ENCODE measurements around the gene PLEKHG4B. TPM values are rescaled to one million over a fixed set of nuclear protein-coding genes. Genes with fewer than 3 reads are reported as not detected.

The PLEKHG4B gene
- total RNA-seq, 1 experiment from 2014 or later: 0.28 TPM

GRCh38 chr5:199950-200645 is 108.1 kb downstream of the PLEKHG4B start:
- BruUV-seq (replicated peaks): no TSS peak
- TF ChIP-seq, protein P1, sequence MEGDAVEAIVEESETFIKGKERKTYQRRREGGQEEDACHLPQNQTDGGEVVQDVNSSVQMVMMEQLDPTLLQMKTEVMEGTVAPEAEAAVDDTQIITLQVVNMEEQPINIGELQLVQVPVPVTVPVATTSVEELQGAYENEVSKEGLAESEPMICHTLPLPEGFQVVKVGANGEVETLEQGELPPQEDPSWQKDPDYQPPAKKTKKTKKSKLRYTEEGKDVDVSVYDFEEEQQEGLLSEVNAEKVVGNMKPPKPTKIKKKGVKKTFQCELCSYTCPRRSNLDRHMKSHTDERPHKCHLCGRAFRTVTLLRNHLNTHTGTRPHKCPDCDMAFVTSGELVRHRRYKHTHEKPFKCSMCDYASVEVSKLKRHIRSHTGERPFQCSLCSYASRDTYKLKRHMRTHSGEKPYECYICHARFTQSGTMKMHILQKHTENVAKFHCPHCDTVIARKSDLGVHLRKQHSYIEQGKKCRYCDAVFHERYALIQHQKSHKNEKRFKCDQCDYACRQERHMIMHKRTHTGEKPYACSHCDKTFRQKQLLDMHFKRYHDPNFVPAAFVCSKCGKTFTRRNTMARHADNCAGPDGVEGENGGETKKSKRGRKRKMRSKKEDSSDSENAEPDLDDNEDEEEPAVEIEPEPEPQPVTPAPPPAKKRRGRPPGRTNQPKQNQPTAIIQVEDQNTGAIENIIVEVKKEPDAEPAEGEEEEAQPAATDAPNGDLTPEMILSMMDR (conservative IDR thresholded peaks at IDR 0.05; ENCODE audit: low read depth, low read length): no peak
- no peak for TF ChIP-seq EZH2 (IDR thresholded peaks at IDR 0.05; ENCODE audit: borderline replicate concordance, low read depth, low read length, poor library complexity, severe bottlenecking)
- H3K27ac ChIP-seq (ENCODE audit: low read depth, low read length, poor library complexity, severe bottlenecking): no peak overlapping the region
- no peak for DNase-seq (ENCODE audit: low spot score)
- ChIA-PET CTCF (no interaction called here), POLR2A (ENCODE audit: low non-redundant PET) (no interaction called here)
- H3K27me3 ChIP-seq (replicated peaks; ENCODE audit: insufficient read depth, low read depth, low read length, poor library complexity): no peaks in the 10 kb centered on the region
- no peaks in the 10 kb centered on the region for H3K4me1 ChIP-seq (ENCODE audit: insufficient read depth, low read length, poor library complexity, severe bottlenecking)
- peaks cover 11% of the 10 kb centered on the region for H3K36me3 ChIP-seq (ENCODE audit: insufficient read depth, low read length, poor library complexity, severe bottlenecking)
- no peaks in the 10 kb centered on the region for H3K9me3 ChIP-seq (ENCODE audit: low read depth, low read length, poor library complexity, severe bottlenecking)
- intact Hi-C loops (cut with micrococcal nuclease; ENCODE audit: unreplicated experiment): no loop called here
- no peak overlapping the region for H3K4me3 ChIP-seq (ENCODE audit: low read depth, low read length, poor library complexity, severe bottlenecking)

- CTCF ChIA-PET: no interaction called here
Observed at GRCh38 chr5:200985-201384, 109.0 kb downstream of the PLEKHG4B start.

DNA sequence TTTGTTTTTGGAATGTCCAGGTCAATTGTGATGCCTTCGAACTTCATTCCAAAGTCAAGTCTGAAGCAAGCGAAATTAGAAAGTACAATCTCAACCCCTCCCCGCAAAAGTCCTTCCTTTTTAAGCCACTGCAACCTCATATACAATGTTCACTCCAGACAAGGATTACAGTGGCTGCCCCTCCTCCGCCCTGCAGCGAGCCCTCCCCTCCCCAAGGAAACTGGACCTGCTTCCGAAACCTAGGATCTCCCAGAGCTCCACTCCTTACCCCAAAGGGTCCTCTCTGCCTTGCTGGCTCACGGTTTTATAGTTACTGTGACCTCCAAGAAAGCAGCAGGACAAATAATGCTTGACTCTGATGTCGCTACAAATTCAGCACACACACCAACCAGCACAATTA is 109.7 kb downstream of the PLEKHG4B start:
- no peak overlapping the region for H3K27ac ChIP-seq (ENCODE audit: low read depth, low read length, poor library complexity, severe bottlenecking)
- CTCF ChIA-PET: no interaction called here
- no TSS peak for BruUV-seq (replicated peaks)
- DNase-seq (ENCODE audit: low spot score): no peak
- POLR2A ChIA-PET (ENCODE audit: low non-redundant PET): no interaction called here
- H3K36me3 ChIP-seq (ENCODE audit: insufficient read depth, low read length, poor library complexity, severe bottlenecking): peaks cover 19% of the 10 kb centered on the region
- H3K4me1 ChIP-seq (ENCODE audit: insufficient read depth, low read length, poor library complexity, severe bottlenecking): no peaks in the 10 kb centered on the region
- H3K4me3 ChIP-seq (ENCODE audit: low read depth, low read length, poor library complexity, severe bottlenecking): no peak overlapping the region
- no peaks in the 10 kb centered on the region for H3K9me3 ChIP-seq (ENCODE audit: low read depth, low read length, poor library complexity, severe bottlenecking)
- intact Hi-C loops (cut with micrococcal nuclease; ENCODE audit: unreplicated experiment): no loop called here
- TF ChIP-seq, protein P1 (conservative IDR thresholded peaks at IDR 0.05; ENCODE audit: low read depth, low read length): no peak
- TF ChIP-seq EZH2 (IDR thresholded peaks at IDR 0.05; ENCODE audit: borderline replicate concordance, low read depth, low read length, poor library complexity, severe bottlenecking): no peak
- H3K27me3 ChIP-seq (replicated peaks; ENCODE audit: insufficient read depth, low read depth, low read length, poor library complexity): no peaks in the 10 kb centered on the region

More at GRCh38 chr5:200985-201384, 109.0 kb downstream of the PLEKHG4B start:
- no peaks in the 10 kb centered on the region for H3K27me3 ChIP-seq (replicated peaks; ENCODE audit: insufficient read depth, low read depth, low read length, poor library complexity)
- peaks cover 19% of the 10 kb centered on the region for H3K36me3 ChIP-seq (ENCODE audit: insufficient read depth, low read length, poor library complexity, severe bottlenecking)
- DNase-seq (ENCODE audit: low spot score): no peak
- H3K9me3 ChIP-seq (ENCODE audit: low read depth, low read length, poor library complexity, severe bottlenecking): no peaks in the 10 kb centered on the region
- POLR2A ChIA-PET (ENCODE audit: low non-redundant PET): no interaction called here
- H3K4me1 ChIP-seq (ENCODE audit: insufficient read depth, low read length, poor library complexity, severe bottlenecking): no peaks in the 10 kb centered on the region
- intact Hi-C loops (cut with micrococcal nuclease; ENCODE audit: unreplicated experiment): no loop called here
- no peak overlapping the region for H3K27ac ChIP-seq (ENCODE audit: low read depth, low read length, poor library complexity, severe bottlenecking)
- no TSS peak for BruUV-seq (replicated peaks)
- TF ChIP-seq, protein P1 (conservative IDR thresholded peaks at IDR 0.05; ENCODE audit: low read depth, low read length): no peak
- no peak for TF ChIP-seq EZH2 (IDR thresholded peaks at IDR 0.05; ENCODE audit: borderline replicate concordance, low read depth, low read length, poor library complexity, severe bottlenecking)
- H3K4me3 ChIP-seq (ENCODE audit: low read depth, low read length, poor library complexity, severe bottlenecking): no peak overlapping the region

Data from A673 (cell line).